IPS-18a (cell line): ENCODE data around the gene PIK3CG.

Experiments
- H3K27ac ChIP-seq: one replicate; pipeline ENCODE4 v1.5.1; 2013; ENCODE audit warnings: low read length
- H3K27me3 ChIP-seq: one replicate; pipeline ENCODE4 v1.6.1; 2013; ENCODE audit warnings: mild to moderate bottlenecking, low read length; ENCODE audit not compliant: control insufficient read depth, insufficient read depth
- H3K36me3 ChIP-seq: one replicate; pipeline ENCODE4 v1.6.1; 2013; ENCODE audit warnings: low read depth, low read length; ENCODE audit not compliant: control insufficient read depth
- H3K4me1 ChIP-seq: one replicate; pipeline ENCODE4 v1.6.1; 2013; ENCODE audit warnings: low read depth, low read length; ENCODE audit not compliant: control insufficient read depth
- H3K4me3 ChIP-seq: one replicate; pipeline ENCODE4 v1.5.1; 2013; ENCODE audit warnings: low read length
- H3K9ac ChIP-seq: one replicate; pipeline ENCODE4 v1.6.1; 2013; ENCODE audit warnings: mild to moderate bottlenecking, low read length, moderate library complexity
- H3K9me3 ChIP-seq: one replicate; pipeline ENCODE4 v1.6.1; 2013; ENCODE audit warnings: low read depth, low read length; ENCODE audit not compliant: control insufficient read depth

PIK3CG gene

GRCh38 chr7:106872763-106873162 lies 7.7 kb downstream of the PIK3CG start:
- no peak overlapping the region for H3K27ac ChIP-seq
- no peaks in the 10 kb centered on the region for H3K36me3 ChIP-seq
- no peaks in the 10 kb centered on the region for H3K27me3 ChIP-seq
- H3K9me3 ChIP-seq = no peaks in the 10 kb centered on the region
- no peaks in the 10 kb centered on the region for H3K4me1 ChIP-seq
- no peak overlapping the region for H3K9ac ChIP-seq
- no peak overlapping the region for H3K4me3 ChIP-seq

- no peaks in the 10 kb centered on the region for H3K27me3 ChIP-seq
- no peak overlapping the region for H3K9ac ChIP-seq
- no peak overlapping the region for H3K27ac ChIP-seq
- H3K36me3 ChIP-seq = no peaks in the 10 kb centered on the region
- H3K9me3 ChIP-seq = no peaks in the 10 kb centered on the region
- no peaks in the 10 kb centered on the region for H3K4me1 ChIP-seq
- H3K4me3 ChIP-seq = no peak overlapping the region
Observed at GRCh38 chr7:106874076-106874475, 9.0 kb downstream of the PIK3CG start.

GRCh38 chr7:106875508-106875907 lies 10.4 kb downstream of the PIK3CG start:
- no peaks in the 10 kb centered on the region for H3K4me1 ChIP-seq
- H3K4me3 ChIP-seq = no peak overlapping the region
- no peaks in the 10 kb centered on the region for H3K36me3 ChIP-seq

GRCh38 chr7:106878748-106879439 lies 13.8 kb downstream of the PIK3CG start:
- H3K36me3 ChIP-seq = no peaks in the 10 kb centered on the region
- H3K27me3 ChIP-seq = no peaks in the 10 kb centered on the region
- H3K9me3 ChIP-seq = no peaks in the 10 kb centered on the region
- no peaks in the 10 kb centered on the region for H3K4me1 ChIP-seq
- no peak overlapping the region for H3K27ac ChIP-seq
- H3K9ac ChIP-seq = no peak overlapping the region
- no peak overlapping the region for H3K4me3 ChIP-seq

More at GRCh38 chr7:106875508-106875907, 10.4 kb downstream of the PIK3CG start:
- Histone ChIP-seq H3K27me3 (no peaks in the 10 kb centered on the region), H3K27ac (no peak overlapping the region), H3K9me3 (no peaks in the 10 kb centered on the region), H3K9ac (no peak overlapping the region)

DNA sequence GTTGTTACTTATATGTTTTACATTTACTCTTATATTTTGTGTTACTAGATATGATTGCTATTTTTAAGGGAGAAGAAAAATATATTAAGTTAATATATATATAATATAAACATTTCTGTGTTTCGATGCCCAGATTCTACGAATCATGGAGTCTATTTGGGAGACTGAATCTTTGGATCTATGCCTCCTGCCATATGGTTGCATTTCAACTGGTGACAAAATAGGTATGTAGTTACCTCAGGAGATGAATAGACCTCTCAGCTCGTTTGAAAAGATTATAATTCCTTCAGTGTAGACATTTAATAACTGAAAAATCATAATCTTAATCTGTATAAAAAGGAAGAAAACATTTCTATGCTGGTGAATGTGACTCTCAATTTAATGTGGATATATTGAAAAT lies 16.9 kb downstream of the PIK3CG start:
- no peak overlapping the region for H3K27ac ChIP-seq
- no peaks in the 10 kb centered on the region for H3K9me3 ChIP-seq
- no peak overlapping the region for H3K9ac ChIP-seq
- H3K4me1 ChIP-seq = no peaks in the 10 kb centered on the region
- H3K27me3 ChIP-seq = no peaks in the 10 kb centered on the region
- H3K4me3 ChIP-seq = no peak overlapping the region
- no peaks in the 10 kb centered on the region for H3K36me3 ChIP-seq

DNA sequence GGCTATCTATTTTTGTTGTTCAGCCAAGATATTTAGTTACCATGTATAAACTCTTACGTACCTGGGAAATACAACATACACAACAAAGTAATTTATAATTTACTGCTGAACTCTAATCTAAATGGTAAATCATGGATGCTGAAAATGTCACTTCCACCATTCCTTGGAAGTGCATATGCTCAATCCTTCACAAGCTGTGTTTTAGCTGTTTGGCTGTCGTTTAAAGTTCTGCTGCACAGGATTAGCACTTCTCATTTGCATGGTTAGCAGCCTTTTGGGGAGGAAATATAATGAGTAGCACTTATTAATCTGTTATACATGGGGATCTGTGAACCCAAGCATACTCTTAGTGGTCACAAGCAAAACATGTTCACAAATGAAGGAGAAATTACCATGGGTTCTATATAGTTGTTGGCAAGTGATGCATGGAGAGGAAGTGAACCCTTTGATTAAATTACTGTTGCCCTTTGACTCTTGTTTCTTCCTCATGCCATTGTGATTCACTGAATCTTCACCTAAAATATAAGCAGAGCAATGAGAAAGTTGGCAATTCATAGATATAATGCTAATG lies 18.5 kb downstream of the PIK3CG start:
- no peak overlapping the region for H3K27ac ChIP-seq
- H3K36me3 ChIP-seq = no peaks in the 10 kb centered on the region
- H3K9me3 ChIP-seq = no peaks in the 10 kb centered on the region
- H3K4me3 ChIP-seq = no peak overlapping the region
- H3K27me3 ChIP-seq = no peaks in the 10 kb centered on the region
- no peaks in the 10 kb centered on the region for H3K4me1 ChIP-seq
- no peak overlapping the region for H3K9ac ChIP-seq

DNA sequence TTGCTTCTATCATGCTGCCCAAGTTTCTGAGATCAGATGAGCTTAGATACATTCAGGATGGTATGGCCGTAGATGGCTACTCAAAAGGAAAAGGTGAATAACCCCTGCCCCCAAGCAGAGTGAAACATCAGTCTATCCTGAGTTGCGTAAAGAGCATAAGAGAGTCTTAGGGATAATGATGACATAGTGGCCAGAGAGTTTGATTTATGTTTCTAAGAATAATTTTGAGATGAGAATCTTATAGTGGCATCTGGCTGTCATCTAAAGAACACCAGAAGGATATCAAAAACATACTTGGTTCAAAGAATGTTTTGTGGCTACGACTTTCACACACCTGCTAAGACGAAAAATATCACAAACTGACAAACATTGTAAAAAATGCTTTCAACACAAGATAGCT lies 20.6 kb downstream of the PIK3CG start:
- H3K4me1 ChIP-seq = no peaks in the 10 kb centered on the region
- no peak overlapping the region for H3K9ac ChIP-seq
- H3K9me3 ChIP-seq = no peaks in the 10 kb centered on the region
- H3K36me3 ChIP-seq = no peaks in the 10 kb centered on the region
- no peaks in the 10 kb centered on the region for H3K27me3 ChIP-seq
- no peak overlapping the region for H3K27ac ChIP-seq
- H3K4me3 ChIP-seq = no peak overlapping the region

GRCh38 chr7:106887421-106887820 lies 22.3 kb downstream of the PIK3CG start:
- H3K9me3 ChIP-seq = no peaks in the 10 kb centered on the region
- H3K9ac ChIP-seq = no peak overlapping the region
- H3K27me3 ChIP-seq = no peaks in the 10 kb centered on the region
- no peaks in the 10 kb centered on the region for H3K4me1 ChIP-seq
- no peak overlapping the region for H3K27ac ChIP-seq
- no peak overlapping the region for H3K4me3 ChIP-seq
- H3K36me3 ChIP-seq = no peaks in the 10 kb centered on the region

DNA sequence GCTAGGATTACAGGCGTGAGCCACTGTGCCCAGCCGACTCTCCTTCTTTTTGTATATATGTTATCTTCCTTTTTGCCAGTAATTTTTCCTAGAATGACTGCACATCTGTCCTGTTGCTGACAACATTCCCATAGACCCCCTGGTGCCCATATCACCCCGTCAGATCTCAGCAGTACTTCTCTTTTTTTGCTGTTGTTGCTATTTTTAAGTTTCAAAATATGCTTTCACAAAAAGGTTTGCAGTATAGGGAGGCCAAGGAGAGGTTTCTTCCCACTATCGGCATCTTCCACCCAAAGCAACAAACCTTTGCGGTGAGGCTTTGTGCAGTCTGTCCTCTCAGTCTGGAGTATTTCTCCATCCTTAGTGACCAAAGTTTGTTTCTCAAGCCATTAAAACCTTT lies 23.1 kb downstream of the PIK3CG start:
- Histone ChIP-seq H3K4me1 (no peaks in the 10 kb centered on the region), H3K9ac (no peak overlapping the region), H3K27me3 (no peaks in the 10 kb centered on the region), H3K27ac (no peak overlapping the region), H3K9me3 (no peaks in the 10 kb centered on the region), H3K4me3 (no peak overlapping the region), H3K36me3 (no peaks in the 10 kb centered on the region)

- H3K4me1 ChIP-seq = no peaks in the 10 kb centered on the region
- no peak overlapping the region for H3K9ac ChIP-seq
- no peaks in the 10 kb centered on the region for H3K9me3 ChIP-seq
- no peaks in the 10 kb centered on the region for H3K27me3 ChIP-seq
- H3K36me3 ChIP-seq = no peaks in the 10 kb centered on the region
- H3K27ac ChIP-seq = no peak overlapping the region
- H3K4me3 ChIP-seq = no peak overlapping the region
Observed at GRCh38 chr7:106890952-106891351, 25.9 kb downstream of the PIK3CG start.

- Histone ChIP-seq H3K27ac (no peak overlapping the region), H3K27me3 (no peaks in the 10 kb centered on the region), H3K4me3 (no peak overlapping the region), H3K9me3 (no peaks in the 10 kb centered on the region), H3K4me1 (no peaks in the 10 kb centered on the region), H3K9ac (no peak overlapping the region), H3K36me3 (no peaks in the 10 kb centered on the region)
Observed at GRCh38 chr7:106891548-106892410, 26.7 kb downstream of the PIK3CG start.
